SK-N-SH (cell line): ENCODE results near the gene RETSAT. TPM values are rescaled to one million over a fixed set of nuclear protein-coding genes. Genes with fewer than 3 reads are reported as not detected.
A peak's percentile ranks its signal among the peaks of the same experiment; 100 is the strongest.

ENCODE experiments used
- CTCF ChIA-PET: fragments of 300-600, 350-600 bp; formaldehyde crosslinking; extraction: SDS; loops from one replicate; lab custom pipeline; 2021; lab: Yijun Ruan, JAX
- POLR2A ChIA-PET: fragments of 350-600 bp; sonication (Branson Sonifier 250); formaldehyde crosslinking; extraction: SDS; loops from one replicate; lab custom pipeline; 2020; ENCODE audit warnings: antibody characterized with exemption, inconsistent platforms; lab: Yijun Ruan, JAX
- DNase-seq: peaks from one replicate; pipeline ENCODE4 v3.0.0; 2012
- H2AFZ ChIP-seq: fragments of 200-600 bp; sonication (generic); 2 replicates; pipeline ENCODE4 v1.8.1; 2016; ENCODE audit warnings: antibody characterized with exemption, mild to moderate bottlenecking, low read depth
- H3F3A ChIP-seq: fragments of 200-600 bp; sonication (generic); replicated peaks from 2 replicates; pipeline ENCODE3; 2016; ENCODE audit warnings: antibody characterized with exemption, mild to moderate bottlenecking; ENCODE audit not compliant: insufficient read depth
- H3K27ac ChIP-seq, 2 experiments: fragments of 200-500 bp in 1 of 2; fragments of 200-600 bp in 1 of 2; sonication (Bioruptor generic) in 1 of 2; sonication (generic), shearing (Covaris generic) in 1 of 2; 2 replicates each; pipeline versions ENCODE4 v1.5.1 to v1.6.1; 2014 to 2016; ENCODE audit warnings: low read depth in 2 of 2, inconsistent platforms in 1 of 2, low read length in 1 of 2, mild to moderate bottlenecking in 1 of 2, mixed read lengths in 1 of 2
- H3K27me3 ChIP-seq: fragments of 200-600 bp; sonication (generic), shearing (Covaris generic); 2 replicates; pipeline ENCODE4 v1.6.1; 2016; ENCODE audit warnings: mixed run types; ENCODE audit not compliant: insufficient read depth
- H3K36me3 ChIP-seq, 2 experiments: fragments of 200-500 bp in 1 of 2; fragments of 200-600 bp in 1 of 2; sonication (Bioruptor generic) in 1 of 2; sonication (generic) in 1 of 2; replicated peaks in 1 of 2; 2 replicates each; pipeline versions ENCODE3 to v1.5.1; 2014 to 2016; ENCODE audit warnings: low read length in 1 of 2, mild to moderate bottlenecking in 1 of 2; ENCODE audit not compliant: insufficient read depth in 2 of 2, control insufficient read depth in 1 of 2
- H3K4me1 ChIP-seq, 2 experiments: fragments of 200-500 bp in 1 of 2; fragments of 200-600 bp in 1 of 2; sonication (Bioruptor generic) in 1 of 2; sonication (generic), shearing (Covaris generic) in 1 of 2; 2 replicates each; pipeline versions ENCODE4 v1.5.1 to v1.6.1; 2014 to 2016; ENCODE audit warnings: low read depth in 1 of 2, low read length in 1 of 2, mixed run types in 1 of 2; ENCODE audit not compliant: insufficient read depth in 2 of 2, control insufficient read depth in 1 of 2
- H3K4me2 ChIP-seq: fragments of 200-600 bp; sonication (generic), shearing (Covaris generic); 2 replicates; pipeline ENCODE4 v1.6.1; 2017; ENCODE audit warnings: mixed run types
- H3K4me3 ChIP-seq, 2 experiments: fragments of 200-500 bp in 1 of 2; fragments of 200-600 bp in 1 of 2; sonication (Bioruptor generic) in 1 of 2; sonication (generic), shearing (Covaris generic) in 1 of 2; 2 replicates each; pipeline versions ENCODE4 v1.5.1 to v1.8.1; 2014 to 2016; ENCODE audit warnings: low read depth in 2 of 2, inconsistent platforms in 1 of 2, low read length in 1 of 2, mild to moderate bottlenecking in 1 of 2, mixed read lengths in 1 of 2, moderate library complexity in 1 of 2
- H3K79me2 ChIP-seq: fragments of 200-600 bp; sonication (generic); 2 replicates; pipeline ENCODE4 v1.8.1; 2017; ENCODE audit warnings: mild to moderate bottlenecking; ENCODE audit not compliant: insufficient read depth
- H3K9ac ChIP-seq: fragments of 200-600 bp; sonication (generic); 2 replicates; pipeline ENCODE4 v1.6.1; 2017; ENCODE audit warnings: mixed run types
- H3K9me2 ChIP-seq: fragments of 200-600 bp; sonication (generic); 2 replicates; pipeline ENCODE4 v1.6.1; 2017; ENCODE audit warnings: mixed run types
- H3K9me3 ChIP-seq: fragments of 200-600 bp; sonication (generic); 2 replicates; pipeline ENCODE4 v1.6.1; 2017; ENCODE audit warnings: mixed run types, mild to moderate bottlenecking, moderate library complexity
- H4K20me1 ChIP-seq: fragments of 200-600 bp; sonication (generic); 2 replicates; pipeline ENCODE4 v1.6.1; 2017; ENCODE audit warnings: mild to moderate bottlenecking, mixed run types; ENCODE audit not compliant: insufficient read depth
- CHD2 ChIP-seq: fragments of 150-350 bp; IDR thresholded peaks from 2 replicates; pipeline ENCODE4 v1.6.1; 2018; ENCODE audit warnings: low read length; ENCODE audit not compliant: partially characterized antibody
- ELF1 ChIP-seq: IDR thresholded peaks from 2 replicates; pipeline ENCODE4 v1.4.0; 2012
- EP300 ChIP-seq, 2 experiments: IDR thresholded peaks; 2 replicates each; pipeline versions ENCODE4 v1.4.0 to v1.6.1; 2012; ENCODE audit warnings: borderline replicate concordance in 1 of 2, low read depth in 1 of 2, low read length in 1 of 2
- FOSL2 ChIP-seq: IDR thresholded peaks from 2 replicates; pipeline ENCODE4 v1.4.0; 2012; ENCODE audit warnings: low read depth, mild to moderate bottlenecking, moderate library complexity, borderline replicate concordance
- FOXJ3 ChIP-seq: sonication (generic); formaldehyde crosslinking; IDR thresholded peaks from 2 replicates; pipeline ENCODE4 v1.5.1; 2020; ENCODE audit warnings: mild to moderate bottlenecking, missing genetic modification reagents
- GABPA ChIP-seq: IDR thresholded peaks from 2 replicates; pipeline ENCODE4 v1.4.0; 2012; ENCODE audit warnings: low read depth, mild to moderate bottlenecking
- MXI1 ChIP-seq: IDR thresholded peaks from 2 replicates; pipeline ENCODE4 v1.6.1; 2012; ENCODE audit warnings: mild to moderate bottlenecking, low read depth, low read length, improper control_type of control experiment
- NRF1 ChIP-seq: IDR thresholded peaks from 2 replicates; pipeline ENCODE4 v1.6.1; 2012; ENCODE audit warnings: low read depth, mild to moderate bottlenecking, low read length
- POLR2AphosphoS5 ChIP-seq: IDR thresholded peaks from 2 replicates; pipeline ENCODE4 v1.6.1; 2012; ENCODE audit warnings: low read depth, low read length
- RAD21 ChIP-seq: IDR thresholded peaks from 2 replicates; pipeline ENCODE4 v1.6.1; 2012; ENCODE audit warnings: mild to moderate bottlenecking, low read length
- RXRA ChIP-seq: IDR thresholded peaks from 2 replicates; pipeline ENCODE4 v1.4.0; 2012; ENCODE audit warnings: low read depth, mild to moderate bottlenecking, borderline replicate concordance
- SIN3A ChIP-seq: IDR thresholded peaks from 2 replicates; pipeline ENCODE4 v1.6.1; 2012; ENCODE audit warnings: low read depth, mild to moderate bottlenecking, low read length, moderate library complexity, borderline replicate concordance
- SMC3 ChIP-seq: IDR thresholded peaks from 2 replicates; pipeline ENCODE4 v1.6.1; 2012; ENCODE audit warnings: low read depth, low read length, improper control_type of control experiment
- TAF1 ChIP-seq: IDR thresholded peaks from 2 replicates; pipeline ENCODE4 v1.6.1; 2012; ENCODE audit warnings: low read depth, mild to moderate bottlenecking, low read length, moderate library complexity, borderline replicate concordance
- YY1 ChIP-seq: IDR thresholded peaks from 2 replicates; pipeline ENCODE4 v1.4.0; 2012; ENCODE audit warnings: low read depth, mild to moderate bottlenecking
- WGBS: methylation state at CpG from one replicate; pipeline ENCODE4 v1.1.6; 2017; ENCODE audit warnings: low lambda C conversion rate; 5-methylcytosine and 5-hydroxymethylcytosine counted together
- polyA plus RNA-seq, 3 experiments: library from polyadenylated mRNA; depleted of rRNA; stranded (reverse); fragments of >200 nt; gene quantifications; 2 replicates each; pipeline ENCODE4 v1.2.3, GENCODE V29; 2012
- TF ChIP-seq, protein P1 (sequence below): IDR thresholded peaks from 2 replicates; pipeline ENCODE4 v1.4.0; 2012; ENCODE audit warnings: low read depth, borderline replicate concordance
- TF ChIP-seq, protein P2 (sequence below): IDR thresholded peaks from 2 replicates; pipeline ENCODE4 v1.6.1; 2012; ENCODE audit warnings: mild to moderate bottlenecking, low read depth, low read length, moderate library complexity
- TF ChIP-seq, protein P3 (sequence below): IDR thresholded peaks from 2 replicates; pipeline ENCODE4 v1.4.0; 2012; ENCODE audit warnings: low read depth
- TF ChIP-seq, protein P4 (sequence below): fragments of 200-600 bp; sonication (generic); IDR thresholded peaks from 2 replicates; pipeline ENCODE4 v1.6.1; 2017; ENCODE audit warnings: antibody characterized with exemption, mild to moderate bottlenecking, moderate library complexity

The RETSAT gene
- polyA plus RNA-seq, 1 of the 3 experiments (the other 2 are of a cell fraction) = 28.0 TPM

GRCh38 chr2:85327822-85328617, 26.3 kb downstream of the RETSAT start, which contains the start of gene TGOLN2:
Gene TGOLN2 (minus strand): TSS chr2:85327989. CDS start chr2:85327962, 27 bp downstream.
- peak; percentile 98 for DNase-seq
- CTCF ChIA-PET = interaction anchor here (0.6 to 1.2 kb wide), 4 partner anchors 26 to 446 kb away, joined by 3 read pairs; partner anchors contain the start of genes ELMOD3 and RETSAT
- POLR2A ChIA-PET = interaction anchor here (0.6 to 3.1 kb wide), 13 partner anchors 8 to 283 kb away, joined by 3 to 14 read pairs (median 4); partner anchors contain the start of genes C2orf68, ELMOD3, MAT2A and RETSAT
- H3K36me3 ChIP-seq = peaks cover 21 to 35% of the 10 kb centered on the region in 2 experiments
- peak within 1 kb of the TSS; percentile 100 for H3K4me2 ChIP-seq
- TF ChIP-seq, protein P1, sequence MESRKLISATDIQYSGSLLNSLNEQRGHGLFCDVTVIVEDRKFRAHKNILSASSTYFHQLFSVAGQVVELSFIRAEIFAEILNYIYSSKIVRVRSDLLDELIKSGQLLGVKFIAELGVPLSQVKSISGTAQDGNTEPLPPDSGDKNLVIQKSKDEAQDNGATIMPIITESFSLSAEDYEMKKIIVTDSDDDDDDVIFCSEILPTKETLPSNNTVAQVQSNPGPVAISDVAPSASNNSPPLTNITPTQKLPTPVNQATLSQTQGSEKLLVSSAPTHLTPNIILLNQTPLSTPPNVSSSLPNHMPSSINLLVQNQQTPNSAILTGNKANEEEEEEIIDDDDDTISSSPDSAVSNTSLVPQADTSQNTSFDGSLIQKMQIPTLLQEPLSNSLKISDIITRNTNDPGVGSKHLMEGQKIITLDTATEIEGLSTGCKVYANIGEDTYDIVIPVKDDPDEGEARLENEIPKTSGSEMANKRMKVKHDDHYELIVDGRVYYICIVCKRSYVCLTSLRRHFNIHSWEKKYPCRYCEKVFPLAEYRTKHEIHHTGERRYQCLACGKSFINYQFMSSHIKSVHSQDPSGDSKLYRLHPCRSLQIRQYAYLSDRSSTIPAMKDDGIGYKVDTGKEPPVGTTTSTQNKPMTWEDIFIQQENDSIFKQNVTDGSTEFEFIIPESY = peak; percentile 98
- peak; percentile 49; the same call in 1 of the 2 replicates for TF ChIP-seq NRF1
- no peak for TF ChIP-seq FOSL2
- no peak for TF ChIP-seq RAD21
- peak; percentile 71; the same call in 1 of the 2 replicates for TF ChIP-seq MXI1
- TF ChIP-seq FOXJ3 = no peak
- TF ChIP-seq EP300 (IDR thresholded peaks at IDR 0.05; ENCODE audit: borderline replicate concordance in 1 of 2, low read depth in 1 of 2, low read length in 1 of 2) = 0 out of 4 replicates have a peak, but pooled peaks of 1 of the 2 experiments have one; percentile 1
- peak; percentile 99 for TF ChIP-seq POLR2AphosphoS5
- TF ChIP-seq GABPA = peak; percentile 62
- TF ChIP-seq YY1 = no peak
- TF ChIP-seq RXRA = no peak
- TF ChIP-seq SIN3A = peak; percentile 87; the same call in 1 of the 2 replicates
- no peak for TF ChIP-seq SMC3
- TF ChIP-seq, protein P2, sequence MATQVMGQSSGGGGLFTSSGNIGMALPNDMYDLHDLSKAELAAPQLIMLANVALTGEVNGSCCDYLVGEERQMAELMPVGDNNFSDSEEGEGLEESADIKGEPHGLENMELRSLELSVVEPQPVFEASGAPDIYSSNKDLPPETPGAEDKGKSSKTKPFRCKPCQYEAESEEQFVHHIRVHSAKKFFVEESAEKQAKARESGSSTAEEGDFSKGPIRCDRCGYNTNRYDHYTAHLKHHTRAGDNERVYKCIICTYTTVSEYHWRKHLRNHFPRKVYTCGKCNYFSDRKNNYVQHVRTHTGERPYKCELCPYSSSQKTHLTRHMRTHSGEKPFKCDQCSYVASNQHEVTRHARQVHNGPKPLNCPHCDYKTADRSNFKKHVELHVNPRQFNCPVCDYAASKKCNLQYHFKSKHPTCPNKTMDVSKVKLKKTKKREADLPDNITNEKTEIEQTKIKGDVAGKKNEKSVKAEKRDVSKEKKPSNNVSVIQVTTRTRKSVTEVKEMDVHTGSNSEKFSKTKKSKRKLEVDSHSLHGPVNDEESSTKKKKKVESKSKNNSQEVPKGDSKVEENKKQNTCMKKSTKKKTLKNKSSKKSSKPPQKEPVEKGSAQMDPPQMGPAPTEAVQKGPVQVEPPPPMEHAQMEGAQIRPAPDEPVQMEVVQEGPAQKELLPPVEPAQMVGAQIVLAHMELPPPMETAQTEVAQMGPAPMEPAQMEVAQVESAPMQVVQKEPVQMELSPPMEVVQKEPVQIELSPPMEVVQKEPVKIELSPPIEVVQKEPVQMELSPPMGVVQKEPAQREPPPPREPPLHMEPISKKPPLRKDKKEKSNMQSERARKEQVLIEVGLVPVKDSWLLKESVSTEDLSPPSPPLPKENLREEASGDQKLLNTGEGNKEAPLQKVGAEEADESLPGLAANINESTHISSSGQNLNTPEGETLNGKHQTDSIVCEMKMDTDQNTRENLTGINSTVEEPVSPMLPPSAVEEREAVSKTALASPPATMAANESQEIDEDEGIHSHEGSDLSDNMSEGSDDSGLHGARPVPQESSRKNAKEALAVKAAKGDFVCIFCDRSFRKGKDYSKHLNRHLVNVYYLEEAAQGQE = 0 out of 2 replicates have a peak, but pooled peaks have one; percentile 16
- peak; percentile 87 for TF ChIP-seq ELF1
- TF ChIP-seq, protein P3, sequence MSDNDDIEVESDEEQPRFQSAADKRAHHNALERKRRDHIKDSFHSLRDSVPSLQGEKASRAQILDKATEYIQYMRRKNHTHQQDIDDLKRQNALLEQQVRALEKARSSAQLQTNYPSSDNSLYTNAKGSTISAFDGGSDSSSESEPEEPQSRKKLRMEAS = peak; percentile 82
- TF ChIP-seq, protein P4, sequence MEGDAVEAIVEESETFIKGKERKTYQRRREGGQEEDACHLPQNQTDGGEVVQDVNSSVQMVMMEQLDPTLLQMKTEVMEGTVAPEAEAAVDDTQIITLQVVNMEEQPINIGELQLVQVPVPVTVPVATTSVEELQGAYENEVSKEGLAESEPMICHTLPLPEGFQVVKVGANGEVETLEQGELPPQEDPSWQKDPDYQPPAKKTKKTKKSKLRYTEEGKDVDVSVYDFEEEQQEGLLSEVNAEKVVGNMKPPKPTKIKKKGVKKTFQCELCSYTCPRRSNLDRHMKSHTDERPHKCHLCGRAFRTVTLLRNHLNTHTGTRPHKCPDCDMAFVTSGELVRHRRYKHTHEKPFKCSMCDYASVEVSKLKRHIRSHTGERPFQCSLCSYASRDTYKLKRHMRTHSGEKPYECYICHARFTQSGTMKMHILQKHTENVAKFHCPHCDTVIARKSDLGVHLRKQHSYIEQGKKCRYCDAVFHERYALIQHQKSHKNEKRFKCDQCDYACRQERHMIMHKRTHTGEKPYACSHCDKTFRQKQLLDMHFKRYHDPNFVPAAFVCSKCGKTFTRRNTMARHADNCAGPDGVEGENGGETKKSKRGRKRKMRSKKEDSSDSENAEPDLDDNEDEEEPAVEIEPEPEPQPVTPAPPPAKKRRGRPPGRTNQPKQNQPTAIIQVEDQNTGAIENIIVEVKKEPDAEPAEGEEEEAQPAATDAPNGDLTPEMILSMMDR = no peak
- TF ChIP-seq TAF1 = peak; percentile 84
- peak; percentile 99 for TF ChIP-seq CHD2
- TF ChIP-seq, all 33 proteins: peak for 12
- Histone ChIP-seq H3K4me1 (peaks cover 7 to 24% of the 10 kb centered on the region in 2 experiments; a peak in 3 of 4 replicates), H3K79me2 (peaks cover 48% of the 10 kb centered on the region), H3K27me3 (no peaks in the 10 kb centered on the region), H3K27ac (peak within 1 kb of the TSS; percentile 88 to 97), H3F3A (peaks cover 3% of the 10 kb centered on the region), H3K4me3 (peak within 1 kb of the TSS; percentile 73 to 95), H4K20me1 (peaks cover 29% of the 10 kb centered on the region), H3K9me3 (no peaks in the 10 kb centered on the region), H2AFZ (peak within 1 kb of the TSS; percentile 93), H3K9me2 (no peaks in the 10 kb centered on the region), H3K9ac (peak within 1 kb of the TSS; percentile 85)
- under 1% methylated on average over 37 of the region's 57 CpGs for WGBS
